GM10248 (cell line): ENCODE results near the gene TMEM14B.

Experiments used
- CTCF ChIA-PET: fragments of 300-600 bp; sonication (Branson Sonifier 250); formaldehyde crosslinking; extraction: SDS; loops from one replicate; lab custom pipeline; 2021; ENCODE audit warnings: antibody characterized with exemption; lab: Yijun Ruan, JAX
- POLR2A ChIA-PET: fragments of 350-650 bp; sonication (Branson Sonifier 250); formaldehyde crosslinking; extraction: SDS; loops from one replicate; lab custom pipeline; 2020; ENCODE audit warnings: antibody characterized with exemption; lab: Yijun Ruan, JAX
- DNase-seq: peaks from one replicate; pipeline ENCODE4 v3.0.0; 2012; ENCODE audit errors: extremely low spot score
- TF ChIP-seq, protein P1 (sequence below): IDR thresholded peaks from 2 replicates; pipeline ENCODE4 v1.5.1; 2012; ENCODE audit warnings: mild to moderate bottlenecking, low read depth; ENCODE audit errors: extremely low read depth, missing control alignments, control extremely low read depth

TMEM14B gene

DNA sequence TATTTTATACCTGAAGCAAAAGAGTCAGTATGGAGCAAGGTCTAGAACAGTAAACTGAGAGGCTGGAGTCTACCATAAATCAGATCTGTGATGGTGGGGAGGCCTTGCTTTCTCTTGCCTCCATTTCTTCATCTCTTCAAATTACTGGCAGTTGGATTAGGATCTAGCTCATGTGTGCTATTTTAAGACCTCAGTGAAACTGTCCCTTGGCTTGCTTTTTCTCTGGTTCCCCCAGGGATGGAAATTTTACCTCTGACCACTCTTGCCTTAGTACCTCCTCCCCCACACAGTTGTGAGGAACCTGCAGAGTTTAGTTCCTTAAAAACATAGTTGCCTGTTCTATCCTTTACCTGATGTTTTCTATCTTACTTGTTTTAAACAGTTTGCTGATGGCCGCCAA, 8.5 kb downstream of the TMEM14B start:
- ChIA-PET CTCF (interaction anchor here (4.8 kb wide), 1 partner anchor 8 kb away, joined by 35 read pairs; the partner anchor contains the start of gene TMEM14B), POLR2A (no interaction called here)
- TF ChIP-seq, protein P1, sequence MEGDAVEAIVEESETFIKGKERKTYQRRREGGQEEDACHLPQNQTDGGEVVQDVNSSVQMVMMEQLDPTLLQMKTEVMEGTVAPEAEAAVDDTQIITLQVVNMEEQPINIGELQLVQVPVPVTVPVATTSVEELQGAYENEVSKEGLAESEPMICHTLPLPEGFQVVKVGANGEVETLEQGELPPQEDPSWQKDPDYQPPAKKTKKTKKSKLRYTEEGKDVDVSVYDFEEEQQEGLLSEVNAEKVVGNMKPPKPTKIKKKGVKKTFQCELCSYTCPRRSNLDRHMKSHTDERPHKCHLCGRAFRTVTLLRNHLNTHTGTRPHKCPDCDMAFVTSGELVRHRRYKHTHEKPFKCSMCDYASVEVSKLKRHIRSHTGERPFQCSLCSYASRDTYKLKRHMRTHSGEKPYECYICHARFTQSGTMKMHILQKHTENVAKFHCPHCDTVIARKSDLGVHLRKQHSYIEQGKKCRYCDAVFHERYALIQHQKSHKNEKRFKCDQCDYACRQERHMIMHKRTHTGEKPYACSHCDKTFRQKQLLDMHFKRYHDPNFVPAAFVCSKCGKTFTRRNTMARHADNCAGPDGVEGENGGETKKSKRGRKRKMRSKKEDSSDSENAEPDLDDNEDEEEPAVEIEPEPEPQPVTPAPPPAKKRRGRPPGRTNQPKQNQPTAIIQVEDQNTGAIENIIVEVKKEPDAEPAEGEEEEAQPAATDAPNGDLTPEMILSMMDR: no peak
- DNase-seq: no peak

DNA sequence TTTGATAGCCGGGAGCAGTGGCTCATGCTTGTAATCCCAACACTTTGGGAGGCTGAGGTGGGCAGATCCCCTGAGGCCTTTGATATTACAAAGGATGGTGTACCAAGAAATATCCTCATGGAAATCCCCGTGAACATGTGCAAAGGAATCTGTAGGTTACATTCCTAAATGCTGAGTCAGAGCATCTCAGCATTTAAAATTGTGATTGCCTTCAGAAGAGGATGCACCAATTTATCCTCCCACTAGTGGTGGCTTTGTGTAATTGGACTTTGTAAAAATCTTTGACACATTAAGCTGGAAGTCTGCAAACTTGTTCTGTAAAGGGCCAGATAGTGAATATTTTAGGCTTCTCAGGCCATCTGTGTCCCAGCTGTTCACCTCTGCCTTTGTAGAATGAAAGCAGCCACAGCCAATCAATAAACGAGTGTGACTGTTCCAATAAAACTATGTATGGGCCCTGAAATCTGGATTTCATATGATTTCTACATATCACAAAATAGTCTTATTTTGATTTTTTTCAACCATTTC, 11.8 kb downstream of the TMEM14B start:
- peak; percentile 28 for DNase-seq
- POLR2A ChIA-PET: no interaction called here

GRCh38 chr6:10759884-10760329, 12.3 kb downstream of the TMEM14B start:
- TF ChIP-seq, protein P1: no peak
- CTCF ChIA-PET: interaction anchor here (0.6 to 4.8 kb wide), 9 partner anchors 9 to 284 kb away, joined by 3 to 35 read pairs (median 3); partner anchors contain the start of gene TMEM14B
- DNase-seq: no peak
- POLR2A ChIA-PET: no interaction called here

More for the DNA sequence above, 11.8 kb downstream of the TMEM14B start:
- CTCF ChIA-PET: interaction anchor here (0.6 to 4.8 kb wide), 9 partner anchors 10 to 283 kb away, joined by 3 to 35 read pairs (median 3); partner anchors contain the start of gene TMEM14B
- TF ChIP-seq, protein P1: peak; percentile 27

- no peak for DNase-seq
- TF ChIP-seq, protein P1: no peak
- POLR2A ChIA-PET: no interaction called here
- CTCF ChIA-PET: no interaction called here
These were observed 15.4 kb downstream of the TMEM14B start for GRCh38 chr6:10763006-10763405.

- no peak for DNase-seq
- CTCF ChIA-PET: interaction anchor here (1.3 to 1.9 kb wide), 4 partner anchors 9 to 259 kb away, joined by 3 to 5 read pairs (median 4); no protein-coding TSS in a partner anchor
- TF ChIP-seq, protein P1: no peak
- POLR2A ChIA-PET: no interaction called here
These were observed 21.8 kb downstream of the TMEM14B start for GRCh38 chr6:10769419-10769818.

GRCh38 chr6:10771371-10771894, 23.8 kb downstream of the TMEM14B start:
- TF ChIP-seq, protein P1: no peak
- ChIA-PET POLR2A (interaction anchor here (0.6 kb wide), 1 partner anchor 327 kb away, joined by 3 read pairs; no protein-coding TSS in a partner anchor), CTCF (interaction anchor here (0.9 to 1.6 kb wide), 2 partner anchors 12 to 31 kb away, joined by 3 to 6 read pairs; no protein-coding TSS in a partner anchor)
- DNase-seq: no peak
